Duodenal mucosa (tissue), 2 donors: ENCODE results near the gene RPS25.
"Not testable (repeated sequence)": the region's sequence is repeated elsewhere in the genome, so short reads cannot be mapped to it uniquely, and the experiment has no call there.

Experiments
- H3K27ac ChIP-seq: one replicate; pipeline ENCODE4 v1.7.0; 2013; ENCODE audit warnings: low read depth, low read length
- H3K27me3 ChIP-seq, 2 donors: one replicate each; pipeline ENCODE4 v1.7.0; 2013; ENCODE audit warnings: low read length in 2 of 2, control low read depth in 1 of 2; ENCODE audit not compliant: insufficient read depth in 2 of 2, control insufficient read depth in 1 of 2
- H3K36me3 ChIP-seq, 2 donors: one replicate each; pipeline ENCODE4 v1.7.0; 2013; ENCODE audit warnings: low read length in 2 of 2, control low read depth in 1 of 2; ENCODE audit not compliant: insufficient read depth in 2 of 2, control insufficient read depth in 1 of 2
- H3K4me1 ChIP-seq, 2 donors: one replicate each; pipeline ENCODE4 v1.7.0; 2013; ENCODE audit warnings: low read length in 2 of 2, control low read depth in 1 of 2; ENCODE audit not compliant: insufficient read depth in 2 of 2, control insufficient read depth in 1 of 2
- H3K4me3 ChIP-seq, 2 donors: one replicate each; pipeline ENCODE4 v1.7.0; 2013; ENCODE audit warnings: low read length in 2 of 2, low read depth in 1 of 2
- H3K9ac ChIP-seq, 2 donors: one replicate each; pipeline ENCODE4 v1.7.0; 2013; ENCODE audit warnings: low read length in 2 of 2, low read depth in 1 of 2
- H3K9me3 ChIP-seq, 2 donors: one replicate each; pipeline ENCODE4 v1.7.0; 2013; ENCODE audit warnings: low read length in 2 of 2, control low read depth in 1 of 2; ENCODE audit not compliant: control insufficient read depth in 1 of 2

Gene RPS25

GRCh38 chr11:118998388-118998717 is 19.8 kb downstream of the RPS25 start:
- Histone ChIP-seq H3K27me3 (no peaks in the 10 kb centered on the region), H3K4me3 (peak overlapping the region; percentile 89 to 100), H3K9ac (peak overlapping the region; percentile 53 to 83), H3K27ac (no peak overlapping the region), H3K4me1 (peaks cover 19 to 26% of the 10 kb centered on the region in 2 donors), H3K36me3 (peaks cover 9 to 25% of the 10 kb centered on the region in 2 donors), H3K9me3 (no peaks in the 10 kb centered on the region)

GRCh38 chr11:118997627-118998387 is 20.3 kb downstream of the RPS25 start, which contains the start of gene CENATAC:
Gene CENATAC, plus strand, starts transcription at chr11:118998138. Its CDS starts 60 bp downstream, at chr11:118998198.
- H3K27ac ChIP-seq = no peak within 1 kb of the TSS
- peaks cover 6 to 20% of the 10 kb centered on the region in 2 donors for H3K36me3 ChIP-seq
- H3K27me3 ChIP-seq = no peaks in the 10 kb centered on the region
- peak within 1 kb of the TSS; percentile 89 to 100 for H3K4me3 ChIP-seq
- H3K9me3 ChIP-seq = no peaks in the 10 kb centered on the region
- peak within 1 kb of the TSS; percentile 53 to 83 for H3K9ac ChIP-seq
- peaks cover 19 to 26% of the 10 kb centered on the region in 2 donors for H3K4me1 ChIP-seq

DNA sequence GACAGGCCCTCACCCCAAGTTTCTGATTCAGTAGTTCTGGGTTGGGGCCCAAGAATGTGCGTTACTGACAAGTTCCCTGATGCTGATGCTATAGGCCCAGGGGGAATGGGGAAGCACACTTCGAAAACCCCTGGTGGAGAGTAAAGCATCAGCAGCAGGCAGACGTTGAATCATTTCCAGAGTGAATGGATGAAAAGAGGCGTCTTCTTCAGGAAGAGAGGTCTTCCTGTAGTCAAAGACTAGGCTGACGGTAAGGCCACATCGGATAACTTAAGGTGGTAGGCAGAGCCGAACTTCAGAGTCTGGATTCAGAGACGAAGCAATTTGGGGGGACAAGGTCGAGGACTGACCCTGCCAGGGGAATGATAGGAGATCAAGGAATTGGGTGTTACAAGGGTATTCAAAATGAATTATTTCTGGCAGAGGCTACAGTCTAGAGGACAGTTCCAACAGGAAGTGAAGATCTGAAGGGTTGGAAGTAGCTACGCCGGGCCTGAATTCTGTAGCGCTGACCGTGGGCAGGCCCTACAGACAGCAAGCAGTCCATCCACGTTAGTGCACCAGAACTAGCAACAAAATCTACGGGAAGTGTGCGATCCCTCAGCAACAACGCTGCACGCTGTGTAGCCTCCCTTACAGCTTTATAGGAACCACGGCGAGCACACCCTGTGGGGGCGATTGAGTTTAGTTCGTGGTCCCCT is 21.1 kb downstream of the RPS25 start:
- peaks cover 19 to 26% of the 10 kb centered on the region in 2 donors for H3K4me1 ChIP-seq
- H3K4me3 ChIP-seq = peak overlapping the region; percentile 89 to 100
- no peak overlapping the region for H3K27ac ChIP-seq
- H3K27me3 ChIP-seq = no peaks in the 10 kb centered on the region
- H3K9ac ChIP-seq = peak overlapping the region; percentile 53 to 83
- no peaks in the 10 kb centered on the region for H3K9me3 ChIP-seq
- H3K36me3 ChIP-seq = peaks cover 6 to 18% of the 10 kb centered on the region in 2 donors

DNA sequence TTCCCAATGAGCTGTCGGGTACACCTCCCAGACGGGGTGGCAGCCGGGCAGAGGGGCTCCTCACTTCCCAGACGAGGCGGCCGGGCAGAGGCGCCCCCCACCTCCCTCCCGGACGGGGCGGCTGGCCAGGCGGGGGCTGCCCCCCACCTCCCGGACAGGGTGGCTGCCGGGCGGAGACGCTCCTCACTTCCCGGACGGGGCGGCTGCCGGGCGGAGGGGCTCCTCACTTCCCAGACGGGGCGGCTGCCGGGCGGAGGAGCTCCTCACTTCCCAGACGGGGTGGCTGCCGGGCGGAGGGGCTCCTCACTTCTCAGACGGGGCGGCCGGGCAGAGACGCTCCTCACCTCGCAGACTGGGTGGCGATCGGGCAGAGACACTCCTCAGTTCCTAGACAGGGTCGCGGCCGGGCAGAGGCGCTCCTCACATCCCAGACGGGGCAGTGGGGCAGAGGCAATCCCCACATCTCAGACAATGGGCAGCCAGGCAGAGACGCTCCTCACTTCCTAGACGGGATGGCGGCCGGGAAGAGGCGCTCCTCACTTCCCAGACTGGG is 26.6 kb downstream of the RPS25 start:
- not testable (repeated sequence) for H3K36me3 ChIP-seq, H3K27me3 ChIP-seq, H3K27ac ChIP-seq, H3K9ac ChIP-seq, H3K4me3 ChIP-seq, H3K4me1 ChIP-seq, H3K9me3 ChIP-seq

GRCh38 chr11:118988280-118988679 is 29.9 kb downstream of the RPS25 start:
- Histone ChIP-seq H3K36me3 (no peaks in the 10 kb centered on the region), H3K9me3 (no peaks in the 10 kb centered on the region), H3K27me3 (no peaks in the 10 kb centered on the region), H3K4me3 (no peak overlapping the region), H3K27ac (no peak overlapping the region), H3K4me1 (no peaks in the 10 kb centered on the region), H3K9ac (no peak overlapping the region)

- Histone ChIP-seq H3K4me1 (peaks cover 0 to 4% of the 10 kb centered on the region in 2 donors), H3K27ac (no peak overlapping the region), H3K9me3 (no peaks in the 10 kb centered on the region), H3K4me3 (no peak overlapping the region), H3K9ac (no peak overlapping the region), H3K27me3 (no peaks in the 10 kb centered on the region), H3K36me3 (no peaks in the 10 kb centered on the region)
Measured at GRCh38 chr11:118984825-118985224, 33.3 kb downstream of the RPS25 start.

- H3K27me3 ChIP-seq, H3K4me1 ChIP-seq, H3K36me3 ChIP-seq, H3K9me3 ChIP-seq, H3K4me3 ChIP-seq, H3K27ac ChIP-seq, H3K9ac ChIP-seq: not testable (repeated sequence)
Measured at GRCh38 chr11:118984337-118984736, 33.8 kb downstream of the RPS25 start.

GRCh38 chr11:118980191-118980881 is 37.8 kb downstream of the RPS25 start:
- Histone ChIP-seq H3K9ac (no peak overlapping the region), H3K36me3 (no peaks in the 10 kb centered on the region), H3K27ac (no peak overlapping the region), H3K27me3 (peaks cover 0 to 2% of the 10 kb centered on the region in 2 donors), H3K9me3 (no peaks in the 10 kb centered on the region), H3K4me1 (peaks cover 0 to 4% of the 10 kb centered on the region in 2 donors), H3K4me3 (peak overlapping the region in 1 of 2 donors; percentile 13)

- H3K9ac ChIP-seq = no peak overlapping the region
- H3K27me3 ChIP-seq = peaks cover 0 to 3% of the 10 kb centered on the region in 2 donors
- peaks cover 0 to 4% of the 10 kb centered on the region in 2 donors for H3K4me1 ChIP-seq
- no peaks in the 10 kb centered on the region for H3K36me3 ChIP-seq
- no peaks in the 10 kb centered on the region for H3K9me3 ChIP-seq
- H3K27ac ChIP-seq = no peak overlapping the region
- no peak overlapping the region for H3K4me3 ChIP-seq
Measured at GRCh38 chr11:118979434-118979833, 38.7 kb downstream of the RPS25 start.
